Measurements from ENCODE around the gene AATF. TPM values are rescaled to one million over a fixed set of nuclear protein-coding genes. Genes with fewer than 3 reads are reported as not detected.

AATF gene
- total RNA-seq, 2 donors from 2014 or later = 24.8 to 27.2 TPM

- DNase-seq (no peak), ATAC-seq (peak in 1 of 2 donors; percentile 44)
- intact Hi-C loops (cut with DNase I) = no loop called here
Observed at GRCh38 chr17:37024181-37024637, 75.5 kb downstream of the AATF start.

DNA sequence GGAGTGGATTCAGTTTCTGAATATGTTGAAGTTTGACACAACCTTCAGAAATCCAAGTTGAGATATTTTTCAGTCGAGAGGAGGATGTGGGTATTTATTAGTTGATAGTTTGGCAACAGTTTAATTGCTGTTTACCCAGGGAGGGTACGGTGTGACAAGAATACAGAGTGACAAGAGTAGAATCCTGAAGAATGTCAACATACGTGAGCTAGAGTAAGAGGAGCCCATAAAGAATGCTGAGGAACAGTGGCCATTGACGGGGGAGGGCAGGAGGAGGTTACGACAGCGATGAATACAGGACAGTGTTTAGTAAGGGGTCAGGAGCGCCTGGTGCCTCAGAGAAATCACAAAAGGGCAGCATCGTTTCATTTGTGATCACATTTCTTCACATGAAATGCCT is 76.5 kb downstream of the AATF start:
- intact Hi-C loops (cut with DNase I) = no loop called here
- no peak for DNase-seq
- ATAC-seq = no peak

- no peak for DNase-seq
- intact Hi-C loops (cut with DNase I) = no loop called here
- ATAC-seq = no peak
Observed at GRCh38 chr17:37025847-37026530, 77.2 kb downstream of the AATF start.

DNA sequence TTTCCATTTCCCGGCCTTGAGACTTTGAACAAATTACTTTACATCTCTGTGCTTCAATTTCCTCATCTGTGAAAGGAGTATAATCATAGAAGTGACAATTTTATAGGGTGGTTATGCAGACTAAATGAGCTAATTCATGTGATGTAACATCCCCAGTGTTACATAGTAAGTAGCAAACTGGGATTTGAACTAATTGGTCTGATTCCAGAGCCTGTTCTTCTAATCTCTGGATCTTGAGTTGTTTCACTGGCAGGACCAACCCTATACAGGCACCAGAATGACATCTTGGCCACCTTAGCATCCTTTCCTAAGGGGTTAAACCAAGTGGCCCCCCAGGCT is 77.7 kb downstream of the AATF start:
- DNase-seq = no peak
- intact Hi-C loops (cut with DNase I) = no loop called here
- ATAC-seq = no peak

GRCh38 chr17:37028040-37028439 is 79.3 kb downstream of the AATF start:
- DNase-seq (no peak), ATAC-seq (no peak)
- intact Hi-C loops (cut with DNase I) = no loop called here

- ATAC-seq (no peak), DNase-seq (no peak)
- intact Hi-C loops (cut with DNase I) = no loop called here
Observed at GRCh38 chr17:37031493-37032083, 82.8 kb downstream of the AATF start.

GRCh38 chr17:37037590-37038155 is 88.9 kb downstream of the AATF start:
- intact Hi-C loops (cut with DNase I) = no loop called here
- DNase-seq = no peak
- ATAC-seq = no peak

DNA sequence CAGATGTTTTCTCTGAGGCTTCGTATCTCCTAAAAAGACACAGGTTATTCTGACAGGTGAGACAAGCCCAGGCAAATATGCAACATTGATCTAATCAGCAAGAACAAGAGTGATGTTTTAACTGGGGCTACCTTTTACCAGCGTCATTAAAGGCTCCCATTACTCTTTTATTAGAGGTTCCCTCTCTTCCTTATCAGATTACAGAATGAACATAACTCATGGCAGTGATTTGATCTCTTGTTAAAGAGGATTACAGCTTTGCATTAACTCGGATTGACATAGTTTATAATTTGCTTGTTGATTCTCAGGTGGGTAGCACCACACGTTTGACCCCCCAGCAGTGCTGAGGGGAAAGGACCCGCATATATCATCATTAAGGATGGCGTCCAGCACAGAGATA is 90.5 kb downstream of the AATF start:
- DNase-seq (no peak), ATAC-seq (no peak)
- intact Hi-C loops (cut with DNase I) = no loop called here

DNA sequence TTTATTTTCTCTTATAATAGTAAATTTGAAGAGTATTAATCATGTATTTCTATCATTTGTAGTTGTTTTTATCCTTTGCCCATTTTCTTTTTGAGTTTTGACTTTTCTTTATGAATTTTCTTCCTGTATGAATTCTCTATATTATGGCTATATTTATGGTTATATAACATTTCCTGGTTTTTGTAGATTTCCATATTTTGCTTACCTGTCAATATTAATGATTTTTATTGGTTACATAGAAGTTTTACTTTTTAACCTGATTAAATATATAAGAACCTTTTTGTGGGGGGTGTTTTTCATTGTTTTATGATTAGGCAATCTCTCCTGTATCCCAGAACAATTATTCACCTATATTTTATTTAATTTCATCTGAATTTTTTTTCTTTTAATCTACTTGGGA is 93.2 kb downstream of the AATF start:
- DNase-seq (no peak), ATAC-seq (no peak)
- intact Hi-C loops (cut with DNase I) = no loop called here

GRCh38 chr17:37043201-37043600 is 94.4 kb downstream of the AATF start:
- ATAC-seq (no peak), DNase-seq (no peak)
- intact Hi-C loops (cut with DNase I) = no loop called here

DNA sequence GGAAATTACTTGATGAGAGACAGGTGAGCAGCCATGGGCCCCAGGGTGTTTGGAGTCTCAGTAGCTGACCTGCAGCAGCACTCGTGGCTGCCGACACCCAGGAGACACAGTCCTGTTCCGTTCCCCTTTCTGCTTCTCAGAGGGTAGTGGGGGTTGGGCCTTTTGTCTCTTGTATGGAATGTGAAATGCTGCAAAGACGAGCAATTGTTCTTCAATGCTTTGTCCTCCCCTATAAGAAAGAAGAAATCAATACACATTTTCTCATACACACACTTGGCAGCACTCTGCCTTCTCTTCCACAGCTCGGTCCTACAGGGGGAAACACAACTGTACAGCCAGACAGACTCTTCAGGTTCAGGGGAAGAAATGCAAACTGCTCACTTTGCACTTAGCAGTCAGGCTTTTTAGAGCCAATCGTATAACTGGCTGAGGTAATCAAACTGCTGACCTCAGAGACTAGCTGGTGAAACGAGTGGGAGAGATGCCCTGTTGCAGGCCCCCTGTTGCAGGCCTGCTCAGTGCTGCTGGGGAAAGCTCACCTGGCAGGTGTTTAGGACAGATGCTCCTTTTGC is 96.7 kb downstream of the AATF start:
- DNase-seq = no peak
- ATAC-seq = no peak
- intact Hi-C loops (cut with DNase I) = loop anchor here in 1 of 2 donors (5.0 kb wide), 1 partner anchor 413 kb away; no protein-coding TSS in a partner anchor

- intact Hi-C loops (cut with DNase I) = loop anchor here (2.0 to 5.0 kb wide), 2 partner anchors 415 to 419 kb away; no protein-coding TSS in a partner anchor
- DNase-seq (peak; percentile 75), ATAC-seq (peak; percentile 80 to 81)
Observed at GRCh38 chr17:37047631-37048104, 98.9 kb downstream of the AATF start.

- ATAC-seq = no peak
- intact Hi-C loops (cut with DNase I) = loop anchor here in 1 of 2 donors (5.0 kb wide), 1 partner anchor 417 kb away; no protein-coding TSS in a partner anchor
Observed at GRCh38 chr17:37048811-37049210, 100.1 kb downstream of the AATF start.

GRCh38 chr17:37050920-37051319 is 102.2 kb downstream of the AATF start:
- ATAC-seq (no peak), DNase-seq (no peak)
- intact Hi-C loops (cut with DNase I) = no loop called here

More at GRCh38 chr17:37048811-37049210, 100.1 kb downstream of the AATF start:
- no peak for DNase-seq

DNA sequence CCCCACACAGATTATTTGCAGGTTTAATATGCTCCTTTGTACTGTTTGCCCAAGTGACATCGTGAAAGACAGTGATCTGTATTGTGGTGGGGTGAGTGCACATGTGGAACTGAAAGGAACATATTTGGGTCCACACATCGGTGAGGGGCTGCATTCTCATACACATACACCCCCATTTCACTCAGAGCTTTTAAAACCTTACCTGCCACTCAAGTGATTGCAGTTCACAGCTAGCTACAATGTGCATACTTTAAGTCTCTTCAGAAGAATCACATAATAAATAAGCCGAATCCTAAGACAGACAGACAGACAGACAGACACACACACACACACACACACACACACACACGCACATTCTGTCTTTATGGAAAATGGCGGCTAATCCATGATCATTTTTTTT is 102.6 kb downstream of the AATF start:
- DNase-seq (no peak), ATAC-seq (no peak)
- intact Hi-C loops (cut with DNase I) = no loop called here

GRCh38 chr17:37051833-37052232 is 103.1 kb downstream of the AATF start:
- ATAC-seq (no peak), DNase-seq (no peak)
- intact Hi-C loops (cut with DNase I) = no loop called here

DNA sequence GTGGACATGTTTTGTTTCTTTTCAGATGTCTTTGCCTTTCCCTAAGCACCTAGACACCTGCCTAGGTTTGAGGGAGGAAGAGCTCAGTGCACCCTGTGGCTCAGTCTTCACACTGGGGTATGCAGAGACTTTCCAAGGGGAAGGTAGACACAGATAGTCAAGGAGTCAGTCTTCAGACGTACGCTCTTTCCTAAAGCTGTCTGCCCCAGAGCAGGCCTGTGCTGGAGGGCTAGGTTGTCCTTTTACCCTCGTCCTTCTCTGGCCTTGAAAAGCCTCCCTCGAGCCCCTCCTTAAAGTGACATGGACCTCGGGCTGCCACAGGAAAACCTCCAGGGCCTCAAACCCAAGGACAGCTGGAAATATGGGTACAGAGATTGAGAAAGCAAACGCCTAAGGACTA is 103.7 kb downstream of the AATF start:
- intact Hi-C loops (cut with DNase I) = no loop called here
- no peak for DNase-seq

DNA sequence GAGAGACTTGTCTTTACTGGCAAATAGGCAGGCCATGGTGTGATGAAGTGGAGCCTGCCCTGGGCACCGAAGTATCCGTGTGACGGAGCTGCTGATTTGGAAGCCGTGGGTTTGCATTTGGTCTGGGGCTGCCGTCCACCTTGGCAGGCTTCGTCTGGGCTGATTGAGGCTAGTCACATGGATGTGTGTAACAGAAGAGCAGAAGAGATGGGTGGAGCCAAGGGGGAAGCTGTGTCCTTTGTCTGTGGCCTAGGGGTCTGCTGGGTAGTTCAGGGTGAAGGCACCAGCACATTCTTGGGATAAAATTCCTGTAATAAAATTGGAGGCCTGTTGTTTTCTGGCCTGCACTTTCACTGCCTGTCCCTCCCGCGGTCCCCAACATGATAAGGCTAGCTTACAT is 106.1 kb downstream of the AATF start:
- ATAC-seq = no peak
- no peak for DNase-seq
- intact Hi-C loops (cut with DNase I) = no loop called here

More for the DNA sequence above, 103.7 kb downstream of the AATF start:
- no peak for ATAC-seq

DNA sequence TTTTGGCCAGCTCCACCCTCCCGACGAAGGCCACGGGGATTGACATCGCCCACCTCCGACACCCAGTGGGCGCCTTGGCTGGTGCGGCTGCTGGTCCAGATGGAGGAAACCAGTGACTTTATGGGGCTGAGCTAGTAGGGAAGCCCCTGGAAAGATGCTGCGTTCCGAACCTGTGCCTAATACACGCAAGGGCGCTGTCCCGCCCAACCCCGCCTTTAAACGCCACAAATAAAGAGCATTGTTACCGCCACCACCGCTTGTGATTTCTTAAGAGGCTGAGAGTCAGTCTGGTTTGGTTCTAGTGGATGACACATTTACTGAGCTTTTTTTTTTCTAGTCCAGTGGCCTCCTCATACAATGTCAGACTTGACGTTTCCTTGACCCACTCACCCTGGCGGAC is 107.9 kb downstream of the AATF start:
- DNase-seq (no peak), ATAC-seq (no peak)
- intact Hi-C loops (cut with DNase I) = no loop called here

- ATAC-seq = no peak
- intact Hi-C loops (cut with DNase I) = no loop called here
Observed at GRCh38 chr17:37059493-37059892, 110.7 kb downstream of the AATF start.

More at GRCh38 chr17:37059493-37059892, 110.7 kb downstream of the AATF start:
- DNase-seq = no peak
